Endothelial cell (in vitro differentiated cells): ENCODE measurements around the gene HIGD1A. TPM values are rescaled to one million over a fixed set of nuclear protein-coding genes. Genes with fewer than 3 reads are reported as not detected.

ENCODE experiments used
- DNase-seq: peaks from one replicate; pipeline ENCODE4 v3.0.0; 2021; ENCODE audit warnings: low spot score
- H3K27ac Mint-ChIP-seq: one replicate; pipeline ENCODE4 v1.8.0; 2021; ENCODE audit warnings: mixed read lengths, inconsistent platforms; ENCODE audit not compliant: unreplicated experiment
- H3K27me3 Mint-ChIP-seq: one replicate; pipeline ENCODE4 v1.8.0; 2021; ENCODE audit warnings: mild to moderate bottlenecking, moderate library complexity, mixed read lengths, inconsistent platforms; ENCODE audit not compliant: unreplicated experiment
- H3K36me3 Mint-ChIP-seq: one replicate; pipeline ENCODE4 v1.8.0; 2021; ENCODE audit warnings: mild to moderate bottlenecking, low read depth, mixed read lengths, inconsistent platforms; ENCODE audit not compliant: unreplicated experiment
- H3K4me1 Mint-ChIP-seq: one replicate; pipeline ENCODE4 v1.8.0; 2021; ENCODE audit warnings: mild to moderate bottlenecking, mixed read lengths, inconsistent platforms; ENCODE audit not compliant: unreplicated experiment
- H3K4me3 Mint-ChIP-seq: one replicate; pipeline ENCODE4 v1.8.0; 2021; ENCODE audit warnings: mild to moderate bottlenecking, mixed read lengths, inconsistent platforms; ENCODE audit not compliant: unreplicated experiment
- H3K9me3 Mint-ChIP-seq: one replicate; pipeline ENCODE4 v1.8.0; 2021; ENCODE audit warnings: mixed read lengths, inconsistent platforms; ENCODE audit not compliant: unreplicated experiment
- total RNA-seq: library from RNA; stranded (reverse); fragmentation: NEBNext Ultra II Directional; extraction: Animal tissue kit (Norgen Biotek cat#: 25700); gene quantifications from one replicate; pipeline ENCODE4 v1.2.1, GENCODE V29; 2021; ENCODE audit not compliant: unreplicated experiment
- TF ChIP-seq, protein P1 (sequence below): fragments of 200-600 bp; sonication (generic); IDR thresholded peaks from one replicate; pipeline ENCODE4 v1.5.0; 2021; ENCODE audit warnings: antibody characterized with exemption; ENCODE audit not compliant: unreplicated experiment

Gene HIGD1A
- total RNA-seq, 1 donor from 2014 or later: 60.7 TPM

DNA sequence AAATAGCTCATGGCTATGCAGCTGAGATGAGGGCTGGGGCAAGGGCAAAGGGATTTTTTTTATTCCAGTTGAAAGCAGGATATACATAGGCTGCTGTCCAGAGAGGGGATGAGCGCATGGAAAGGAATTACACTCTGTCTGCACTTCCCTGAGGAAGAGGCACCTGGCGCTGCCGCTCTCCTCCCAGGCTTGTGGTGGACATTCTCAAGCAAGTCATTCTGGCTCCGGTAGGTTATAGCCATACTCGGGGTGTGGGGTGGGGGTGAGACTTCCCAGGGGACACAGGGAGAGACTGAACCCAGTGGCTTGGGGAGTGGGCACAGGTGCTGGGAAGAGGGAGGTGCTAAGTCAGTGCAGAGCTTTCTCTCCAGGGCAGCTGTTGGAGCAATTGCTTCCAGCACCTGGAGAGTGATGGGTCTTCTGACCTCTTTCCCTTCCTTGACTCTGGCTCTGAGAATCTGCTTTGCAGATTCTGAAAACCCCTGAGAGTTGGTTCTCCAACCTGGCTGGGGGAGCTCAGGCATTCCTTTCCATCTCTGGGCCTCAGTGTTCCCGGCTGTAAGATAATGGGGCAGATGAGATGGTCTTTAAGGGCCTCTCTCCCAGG lies 47.0 kb upstream of the HIGD1A start:
- no peaks in the 10 kb centered on the region for H3K36me3 Mint-ChIP-seq
- no peak overlapping the region for H3K4me3 Mint-ChIP-seq
- no peak for DNase-seq
- TF ChIP-seq, protein P1, sequence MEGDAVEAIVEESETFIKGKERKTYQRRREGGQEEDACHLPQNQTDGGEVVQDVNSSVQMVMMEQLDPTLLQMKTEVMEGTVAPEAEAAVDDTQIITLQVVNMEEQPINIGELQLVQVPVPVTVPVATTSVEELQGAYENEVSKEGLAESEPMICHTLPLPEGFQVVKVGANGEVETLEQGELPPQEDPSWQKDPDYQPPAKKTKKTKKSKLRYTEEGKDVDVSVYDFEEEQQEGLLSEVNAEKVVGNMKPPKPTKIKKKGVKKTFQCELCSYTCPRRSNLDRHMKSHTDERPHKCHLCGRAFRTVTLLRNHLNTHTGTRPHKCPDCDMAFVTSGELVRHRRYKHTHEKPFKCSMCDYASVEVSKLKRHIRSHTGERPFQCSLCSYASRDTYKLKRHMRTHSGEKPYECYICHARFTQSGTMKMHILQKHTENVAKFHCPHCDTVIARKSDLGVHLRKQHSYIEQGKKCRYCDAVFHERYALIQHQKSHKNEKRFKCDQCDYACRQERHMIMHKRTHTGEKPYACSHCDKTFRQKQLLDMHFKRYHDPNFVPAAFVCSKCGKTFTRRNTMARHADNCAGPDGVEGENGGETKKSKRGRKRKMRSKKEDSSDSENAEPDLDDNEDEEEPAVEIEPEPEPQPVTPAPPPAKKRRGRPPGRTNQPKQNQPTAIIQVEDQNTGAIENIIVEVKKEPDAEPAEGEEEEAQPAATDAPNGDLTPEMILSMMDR: no peak
- H3K9me3 Mint-ChIP-seq: no peaks in the 10 kb centered on the region
- peaks cover 39% of the 10 kb centered on the region for H3K4me1 Mint-ChIP-seq
- peaks cover 5% of the 10 kb centered on the region for H3K27me3 Mint-ChIP-seq
- H3K27ac Mint-ChIP-seq: no peak overlapping the region

- Mint-ChIP-seq H3K27me3 (peaks cover 5% of the 10 kb centered on the region), H3K4me1 (peaks cover 43% of the 10 kb centered on the region), H3K36me3 (no peaks in the 10 kb centered on the region), H3K4me3 (no peak overlapping the region), H3K27ac (no peak overlapping the region), H3K9me3 (no peaks in the 10 kb centered on the region)
- no peak for DNase-seq
- TF ChIP-seq, protein P1: no peak
Observed at GRCh38 chr3:42850263-42850662, 46.0 kb upstream of the HIGD1A start.

DNA sequence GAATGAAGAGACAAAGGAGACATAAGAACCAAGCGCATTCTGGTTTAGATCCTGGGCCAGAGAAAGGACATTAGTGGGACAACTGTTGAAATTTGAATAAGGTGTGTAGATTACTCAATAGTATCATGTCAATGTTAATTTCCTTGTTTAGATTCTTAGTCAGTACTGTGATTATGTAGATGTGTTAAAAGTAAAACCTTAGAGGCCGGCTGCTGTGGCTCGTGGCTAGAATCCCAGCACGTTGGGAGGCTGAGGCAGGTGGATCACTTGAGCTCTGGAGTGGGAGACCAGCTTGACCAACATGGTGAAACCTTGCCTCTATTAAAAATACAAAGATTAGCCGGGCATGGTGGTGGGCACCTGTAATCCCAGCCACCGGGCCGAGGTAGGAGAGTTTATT lies 44.7 kb upstream of the HIGD1A start:
- TF ChIP-seq, protein P1: no peak
- no peak for DNase-seq
- peaks cover 5% of the 10 kb centered on the region for H3K27me3 Mint-ChIP-seq
- no peak overlapping the region for H3K4me3 Mint-ChIP-seq
- H3K36me3 Mint-ChIP-seq: no peaks in the 10 kb centered on the region
- no peak overlapping the region for H3K27ac Mint-ChIP-seq
- H3K4me1 Mint-ChIP-seq: peaks cover 46% of the 10 kb centered on the region
- H3K9me3 Mint-ChIP-seq: no peaks in the 10 kb centered on the region

DNA sequence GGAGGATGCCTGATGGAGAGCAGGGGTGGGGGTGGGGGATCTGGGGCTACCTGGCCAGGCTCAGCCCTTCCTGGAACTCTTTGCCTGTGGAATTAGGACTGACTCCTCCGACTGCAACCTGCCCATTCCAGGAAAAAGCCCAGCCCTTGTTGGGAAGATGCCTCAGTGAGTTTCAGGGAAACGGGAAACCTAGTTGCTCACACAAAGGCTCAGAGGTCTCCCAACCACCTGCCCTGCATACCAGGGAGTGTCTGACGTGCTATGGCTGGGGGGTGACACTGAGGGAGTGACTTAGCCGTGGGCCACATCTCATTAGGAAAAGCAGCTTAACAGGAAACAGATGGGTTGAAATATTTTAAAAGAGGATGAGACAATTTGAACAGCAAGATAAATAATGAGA lies 43.4 kb upstream of the HIGD1A start:
- Mint-ChIP-seq H3K4me3 (peak overlapping the region; percentile 6), H3K27ac (peak overlapping the region; percentile 94), H3K9me3 (no peaks in the 10 kb centered on the region), H3K27me3 (peaks cover 10% of the 10 kb centered on the region), H3K36me3 (no peaks in the 10 kb centered on the region), H3K4me1 (peaks cover 50% of the 10 kb centered on the region)
- peak; percentile 26 for DNase-seq
- TF ChIP-seq, protein P1: no peak

DNA sequence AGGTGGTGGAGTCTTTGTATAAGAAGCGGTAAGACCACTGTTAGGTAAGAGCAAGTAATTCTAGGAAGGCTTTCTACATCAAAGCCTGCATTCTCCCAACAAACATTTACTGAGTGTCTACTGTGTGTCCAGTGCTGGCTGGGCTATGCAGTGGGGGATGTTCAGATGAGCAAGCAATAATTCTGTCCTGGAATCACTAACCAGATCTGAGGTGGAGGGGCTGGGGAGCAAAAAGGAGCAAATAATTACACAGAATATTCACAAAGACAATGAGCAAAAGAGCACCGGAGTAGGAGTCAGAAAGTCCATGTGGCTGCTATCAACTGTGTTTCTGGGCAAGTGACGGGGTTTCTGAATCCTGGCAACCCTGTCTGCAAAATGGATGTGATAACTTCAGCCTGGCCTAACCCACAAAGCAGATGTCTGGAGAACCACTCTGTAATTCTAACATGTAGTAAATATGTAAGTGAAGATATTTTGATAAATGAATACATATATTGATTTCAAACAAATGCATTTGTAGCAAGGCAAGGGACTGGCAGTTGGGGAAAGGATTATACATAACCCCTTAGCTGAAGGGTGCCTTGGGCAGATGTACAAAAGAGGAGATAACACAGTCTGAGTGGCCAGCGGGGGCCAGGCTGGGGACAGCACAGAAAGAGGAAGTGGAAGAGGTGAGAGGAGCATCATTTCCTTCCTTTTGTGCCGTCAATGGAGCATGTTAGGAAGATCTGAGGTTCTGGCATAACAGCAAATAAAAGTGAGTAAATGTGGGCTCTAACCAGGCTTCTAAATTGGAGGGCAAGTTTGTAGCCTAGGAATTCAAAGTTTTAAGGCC lies 42.6 kb upstream of the HIGD1A start:
- H3K4me3 Mint-ChIP-seq: peak overlapping the region; percentile 2
- TF ChIP-seq, protein P1: no peak
- H3K4me1 Mint-ChIP-seq: peaks cover 42% of the 10 kb centered on the region
- H3K27ac Mint-ChIP-seq: peak overlapping the region; percentile 94
- peaks cover 10% of the 10 kb centered on the region for H3K27me3 Mint-ChIP-seq
- no peaks in the 10 kb centered on the region for H3K36me3 Mint-ChIP-seq
- no peak for DNase-seq
- no peaks in the 10 kb centered on the region for H3K9me3 Mint-ChIP-seq
